COLO668 (cell line): Measurements from ENCODE around the gene SLC41A3.
"Not testable (repeated sequence)": the region's sequence is repeated elsewhere in the genome, so short reads cannot be mapped to it uniquely, and the experiment has no call there.

Experiments
- DNase-seq: peaks from one replicate; lab custom pipeline; 2025; ENCODE audit not compliant: unreplicated experiment; lab: John Stamatoyannopoulos, UW

Gene SLC41A3

GRCh38 chr3:126005951-126006350 is 78.0 kb downstream of the SLC41A3 start:
- DNase-seq, result no peak

GRCh38 chr3:126004692-126005091 is 79.2 kb downstream of the SLC41A3 start:
- DNase-seq, result no peak

DNA sequence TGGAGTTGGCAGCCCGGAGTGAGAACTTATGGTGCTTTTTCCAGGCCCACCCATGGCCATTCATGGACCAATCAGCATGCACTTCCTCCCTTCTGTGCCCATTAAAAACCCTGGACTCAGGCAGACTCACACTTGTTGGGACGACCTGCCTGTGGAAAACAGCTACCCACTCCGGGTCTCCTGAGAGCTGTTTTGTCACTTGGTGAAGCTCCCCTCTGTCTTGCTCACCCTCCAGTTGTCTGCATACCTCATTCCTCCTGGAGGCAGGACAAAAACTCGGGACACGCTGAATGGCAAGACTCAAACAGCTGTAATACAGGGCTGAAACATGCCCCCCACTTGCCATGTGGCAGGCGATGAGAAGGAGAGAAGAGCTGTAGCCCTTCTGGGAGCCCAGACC is 79.7 kb downstream of the SLC41A3 start:
- no peak for DNase-seq

DNA sequence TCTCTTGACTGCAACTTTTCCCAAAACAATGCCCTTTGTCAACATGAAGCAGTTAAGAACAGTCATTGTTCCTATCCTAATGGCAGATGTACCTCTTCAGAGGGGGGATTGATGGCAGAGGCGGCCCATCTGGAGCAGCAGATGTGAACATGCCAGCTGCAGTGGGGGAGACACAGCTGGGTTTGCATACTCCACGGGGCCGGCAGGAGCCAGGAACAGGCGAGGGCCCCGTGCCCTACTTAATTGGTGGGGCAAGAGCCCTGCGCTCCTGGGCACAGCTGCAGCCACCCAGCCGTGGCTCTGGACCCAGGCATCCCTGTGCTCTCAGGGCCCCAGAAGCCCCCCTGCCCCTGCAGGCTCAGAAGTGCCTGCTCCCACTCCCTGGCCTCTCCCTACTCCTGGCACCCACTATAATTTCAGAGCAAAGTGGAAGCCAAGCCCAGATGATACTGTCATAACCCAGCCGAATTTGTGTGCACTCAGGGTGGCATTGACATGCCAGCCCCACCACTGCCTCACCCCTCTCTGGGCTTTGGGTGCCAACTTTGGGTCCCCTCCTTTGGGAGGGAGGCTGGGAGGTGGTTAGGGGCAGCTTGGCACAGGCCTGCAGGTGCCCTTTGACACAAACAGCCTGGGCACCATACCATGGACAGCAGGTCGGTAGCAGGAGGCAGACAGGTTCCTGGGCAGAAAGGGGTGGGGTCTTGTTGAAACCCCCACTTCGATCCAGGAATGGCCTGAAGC is 80.3 kb downstream of the SLC41A3 start:
- DNase-seq, result no peak

- DNase-seq, result no peak
These were observed 81.7 kb downstream of the SLC41A3 start for GRCh38 chr3:126002189-126002588.

GRCh38 chr3:125996751-125997150 is 87.2 kb downstream of the SLC41A3 start:
- DNase-seq, result not testable (repeated sequence)

DNA sequence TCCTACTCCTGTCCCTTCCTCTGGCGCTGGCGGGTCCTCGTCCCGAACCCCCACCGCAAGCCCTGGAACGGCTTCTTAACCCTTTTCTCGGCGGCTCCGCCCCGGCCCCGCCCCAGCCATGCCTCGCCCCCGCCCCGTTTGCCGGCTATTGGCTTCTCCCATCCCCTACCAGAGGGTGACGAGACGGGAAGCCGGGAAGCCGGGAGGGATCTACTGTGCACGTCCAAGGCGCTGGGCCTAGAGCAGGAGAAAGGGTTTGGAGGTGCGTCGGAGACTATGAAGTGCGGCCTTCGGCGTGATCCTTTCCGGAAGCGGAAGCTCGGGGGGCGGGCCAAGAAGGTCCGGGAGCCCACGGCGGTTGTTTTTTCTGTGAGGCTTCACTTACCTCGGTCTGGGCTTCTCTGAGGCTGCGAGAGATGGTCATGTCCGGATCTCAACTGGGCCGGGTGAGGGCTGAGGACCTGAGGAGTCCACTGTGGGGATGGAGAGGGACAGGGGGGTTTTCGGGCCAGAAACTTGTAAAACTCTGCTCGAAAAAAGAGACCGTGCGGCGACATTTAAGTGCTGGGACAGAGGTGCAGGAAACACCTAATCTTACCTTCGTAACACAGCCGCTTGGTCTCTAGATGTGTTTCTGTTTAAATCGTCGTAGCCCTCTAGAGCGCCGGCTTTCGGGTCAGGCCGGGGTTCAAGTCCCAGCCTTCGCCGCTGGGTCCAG is 93.5 kb downstream of the SLC41A3 start:
- no peak for DNase-seq

DNA sequence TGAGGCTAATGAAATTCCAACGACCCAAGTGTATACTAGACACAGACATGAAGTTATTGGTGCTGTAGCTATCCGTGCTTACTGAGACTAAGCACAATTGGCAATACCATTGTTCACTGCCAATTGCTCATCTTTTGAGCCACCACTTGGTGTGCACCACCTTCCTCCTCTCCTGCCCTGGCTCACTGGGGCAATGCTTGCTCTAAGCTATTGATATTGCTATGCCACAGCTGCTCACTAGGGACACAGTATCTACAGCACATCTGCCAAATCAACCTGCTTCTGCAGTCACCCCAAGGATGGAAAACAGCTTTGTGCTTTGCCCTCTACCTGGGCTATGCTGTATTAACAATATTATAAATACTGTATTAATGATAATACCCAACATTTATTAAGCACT is 99.0 kb downstream of the SLC41A3 start:
- not testable (repeated sequence) for DNase-seq

- not testable (repeated sequence) for DNase-seq
These were observed 106.8 kb downstream of the SLC41A3 start for GRCh38 chr3:125977104-125977503.

- not testable (repeated sequence) for DNase-seq
These were observed 107.9 kb downstream of the SLC41A3 start for GRCh38 chr3:125976003-125976390.

GRCh38 chr3:125975245-125976002 is 108.5 kb downstream of the SLC41A3 start:
- DNase-seq, result not testable (repeated sequence)

DNA sequence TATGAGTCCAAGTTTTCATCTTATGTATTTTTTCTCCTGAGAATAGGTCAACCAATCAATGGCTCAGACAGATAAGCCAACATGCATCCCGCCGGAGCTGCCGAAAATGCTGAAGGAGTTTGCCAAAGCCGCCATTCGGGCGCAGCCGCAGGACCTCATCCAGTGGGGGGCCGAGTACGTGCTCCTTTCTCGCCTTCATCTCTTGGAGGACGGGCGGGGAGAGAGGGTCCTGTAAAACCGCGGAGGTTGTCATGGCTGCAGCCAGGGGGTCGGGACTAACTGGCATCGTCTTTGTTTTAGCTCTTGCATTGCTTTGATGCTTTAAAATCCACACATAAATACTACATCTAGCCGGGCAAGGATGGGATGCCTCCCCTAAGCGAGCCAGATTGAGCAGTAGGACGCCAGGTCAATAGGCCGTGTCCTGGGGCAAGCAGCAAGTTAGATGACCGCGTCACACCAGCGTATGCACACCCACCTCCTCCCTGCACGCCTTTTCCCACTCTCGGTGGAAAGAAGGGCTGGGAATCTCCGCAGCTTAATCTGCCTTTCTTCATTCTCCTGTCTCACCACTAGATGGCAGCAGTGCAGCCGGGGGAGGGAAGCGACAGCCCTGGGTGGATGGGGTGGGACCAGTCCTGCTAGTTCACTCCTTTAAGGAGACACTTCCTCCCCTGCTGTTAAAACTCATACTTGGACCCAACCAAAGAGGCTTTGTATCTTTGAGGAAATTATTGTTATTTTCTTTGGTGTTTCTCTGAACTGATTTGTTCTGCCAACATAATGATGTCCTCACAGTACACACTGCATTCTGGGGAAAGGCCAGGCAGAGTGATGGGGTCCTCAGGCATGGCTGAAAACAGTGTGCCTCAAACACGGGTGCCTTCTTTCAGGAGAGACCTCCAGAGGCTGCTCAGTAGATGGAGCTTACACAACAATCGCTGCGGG is 111.7 kb downstream of the SLC41A3 start:
- peak; percentile 6 for DNase-seq

DNA sequence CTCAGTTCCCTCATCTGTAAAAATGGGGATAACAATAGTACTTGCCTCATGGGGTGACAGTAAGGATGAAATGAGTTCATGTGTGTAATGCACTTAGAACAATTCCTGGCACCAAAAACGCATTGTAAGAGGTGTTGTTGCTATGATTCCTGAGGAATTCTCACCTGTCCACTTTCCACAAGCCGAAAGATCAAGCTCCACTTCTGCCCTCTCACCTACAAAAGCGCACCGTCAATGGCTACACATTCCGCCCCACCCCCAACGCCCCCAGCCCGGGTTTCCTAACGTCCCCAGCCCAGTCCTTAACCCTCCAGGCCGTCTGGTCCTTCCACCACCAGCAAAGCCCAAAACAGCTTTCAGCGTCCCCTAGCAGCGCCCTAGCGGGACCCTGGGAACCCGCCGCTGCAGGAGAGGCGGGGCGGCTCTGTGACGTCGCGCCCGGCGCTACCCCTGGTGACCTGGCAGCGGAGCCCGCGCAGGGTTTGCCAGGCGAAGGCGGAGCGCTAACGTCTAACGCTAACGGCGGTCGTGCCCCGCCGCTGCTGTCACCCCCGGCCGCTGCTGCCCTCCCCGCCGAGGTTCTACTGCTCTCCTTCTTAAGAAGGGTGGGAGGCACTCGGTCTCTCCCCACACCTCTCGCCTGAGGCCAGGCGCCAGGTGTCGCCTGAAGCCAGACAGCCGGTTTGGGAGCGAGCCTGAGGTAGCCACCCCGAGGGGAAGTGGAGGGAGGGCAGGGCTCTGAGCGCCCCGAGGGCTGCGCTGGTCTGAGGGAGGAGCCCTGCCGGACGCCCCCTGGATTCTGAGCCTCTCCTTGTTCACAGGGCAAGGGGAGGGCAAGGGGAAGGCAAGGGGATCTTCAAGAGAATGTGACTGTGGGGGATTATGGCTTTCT is 115.0 kb downstream of the SLC41A3 start, which contains the start of gene ROPN1B:
ROPN1B (plus strand) TSS at position 478 of the 892 bp plus-strand sequence. CDS start 2,877 bp downstream, outside the sequence.
- not testable (repeated sequence) for DNase-seq

GRCh38 chr3:125968121-125968520 is 115.8 kb downstream of the SLC41A3 start:
- not testable (repeated sequence) for DNase-seq

- peak; percentile 21 for DNase-seq
These were observed 116.8 kb downstream of the SLC41A3 start for GRCh38 chr3:125967156-125967555.

GRCh38 chr3:125965505-125965904 is 118.4 kb downstream of the SLC41A3 start:
- DNase-seq, result no peak

DNA sequence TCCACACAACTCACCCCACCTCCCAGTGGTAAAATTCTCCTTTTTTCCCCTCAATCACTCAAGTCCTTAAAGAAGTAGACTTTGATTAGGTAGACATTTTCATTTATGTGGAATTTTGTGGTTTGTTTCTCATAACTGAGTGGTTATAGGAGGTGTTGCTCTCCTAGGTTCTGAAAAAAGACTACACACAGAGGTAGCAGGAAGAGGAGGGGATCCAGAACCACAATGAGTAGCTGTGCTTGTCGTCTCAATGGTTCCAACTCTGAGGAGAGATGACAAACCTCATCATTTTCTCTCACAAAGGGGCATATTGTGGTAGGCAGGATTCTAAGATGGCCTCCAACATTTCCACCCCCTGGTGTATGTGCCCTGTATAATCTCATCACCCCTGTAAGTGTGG is 120.1 kb downstream of the SLC41A3 start:
- DNase-seq, result not testable (repeated sequence)

DNA sequence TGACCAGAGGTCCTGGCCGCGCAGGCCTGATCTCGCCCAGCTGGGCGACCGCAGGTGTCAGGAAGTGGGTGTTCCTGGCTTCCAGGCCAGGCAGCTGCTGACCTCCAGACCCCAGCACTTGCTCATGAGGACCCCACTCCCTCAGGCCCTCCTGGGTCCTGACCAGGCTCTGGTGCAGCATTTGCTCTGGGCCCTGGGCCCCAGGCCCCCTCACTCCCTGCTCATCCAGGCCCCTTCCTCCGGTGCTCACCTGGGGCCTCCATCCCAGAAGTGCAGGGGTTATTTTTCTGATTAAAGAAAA is 122.7 kb downstream of the SLC41A3 start:
- DNase-seq, result no peak

- DNase-seq, result no peak
These were observed 123.3 kb downstream of the SLC41A3 start for GRCh38 chr3:125960456-125961288.
